Fibroblast of lung (primary cell): ENCODE data around the gene JARID2.

Source experiments
- CTCF ChIP-seq, 2 donors: IDR thresholded peaks in 1 of 2; conservative IDR thresholded peaks in 1 of 2; 1 replicate in 1 of 2; 2 replicates in 1 of 2; pipeline ENCODE4 v1.5.1; 2011 to 2012; ENCODE audit warnings: low read length in 2 of 2, control low read depth in 1 of 2, inconsistent platforms in 1 of 2, low read depth in 1 of 2, mild to moderate bottlenecking in 1 of 2
- EZH2 ChIP-seq: IDR thresholded peaks from 2 replicates; pipeline ENCODE4 v1.5.1; 2012; ENCODE audit warnings: low read length, control low read depth, mild to moderate bottlenecking; ENCODE audit errors: missing control alignments

GRCh38 chr6:15456422-15456821 lies 210.6 kb downstream of the JARID2 start:
- TF ChIP-seq CTCF (conservative IDR thresholded peaks at IDR 0.05 in 1 of 2, IDR thresholded peaks at IDR 0.05 in 1 of 2; ENCODE audit: low read depth in 1 of 2, low read length in 2 of 2) (no peak), EZH2 (no peak)
